ENCODE results near the gene DAAM1.

GRCh38 chr14:59358102-59358501 lies 169.6 kb downstream of the DAAM1 start:
- TF ChIP-seq CTCF (IDR thresholded peaks at IDR 0.05): no peak
- no peak for TF ChIP-seq POLR2A (IDR thresholded peaks at IDR 0.05)

Data from uterus (tissue), 2 donors.